Endothelial cell of umbilical vein (primary cell): ENCODE results near the gene AGPAT1.

Experiments used
- CTCF ChIP-seq, 2 donors: IDR thresholded peaks; 1 replicate in 1 of 2; 2 replicates in 1 of 2; pipeline ENCODE4 v1.5.1; 2011; ENCODE audit warnings: low read length in 2 of 2, mild to moderate bottlenecking in 2 of 2, moderate library complexity in 2 of 2, control low read depth in 1 of 2, inconsistent platforms in 1 of 2, low read depth in 1 of 2; ENCODE audit not compliant: insufficient read depth in 1 of 2; ENCODE audit errors: extremely low read depth in 1 of 2
- EZH2 ChIP-seq: IDR thresholded peaks from 2 replicates; pipeline ENCODE4 v1.6.1; 2012; ENCODE audit warnings: borderline replicate concordance, low read depth, mild to moderate bottlenecking, moderate library complexity, low read length, inconsistent platforms; ENCODE audit not compliant: severe bottlenecking
- FOS ChIP-seq: IDR thresholded peaks from 2 replicates; pipeline ENCODE4 v1.6.1; 2011; ENCODE audit warnings: mild to moderate bottlenecking, low read length, moderate library complexity, borderline replicate concordance; ENCODE audit not compliant: insufficient read depth
- GATA2 ChIP-seq: IDR thresholded peaks from 2 replicates; pipeline ENCODE4 v1.7.0; 2011; ENCODE audit warnings: low read depth, mild to moderate bottlenecking, moderate library complexity, mixed read lengths, low read length; ENCODE audit not compliant: insufficient read length, insufficient read depth
- JUN ChIP-seq: IDR thresholded peaks from 2 replicates; pipeline ENCODE4 v1.6.1; 2011; ENCODE audit warnings: borderline replicate concordance, low read depth; ENCODE audit not compliant: insufficient read length, insufficient read depth
- MAX ChIP-seq: IDR thresholded peaks from 2 replicates; pipeline ENCODE4 v1.6.1; 2011; ENCODE audit not compliant: insufficient read depth, insufficient read length
- MYC ChIP-seq: IDR thresholded peaks from one replicate; pipeline ENCODE4 v1.6.1; 2011; ENCODE audit warnings: mild to moderate bottlenecking, low read depth, low read length
- POLR2A ChIP-seq: IDR thresholded peaks from 2 replicates; pipeline ENCODE4 v1.6.1; 2012; ENCODE audit warnings: low read depth, mild to moderate bottlenecking, control low read depth, low read length
- POLR2AphosphoS5 ChIP-seq: IDR thresholded peaks from 2 replicates; pipeline ENCODE4 v1.6.1; 2012; ENCODE audit warnings: low read depth, mild to moderate bottlenecking, control low read depth, low read length, moderate library complexity; ENCODE audit not compliant: insufficient read depth

- TF ChIP-seq MYC (no peak), POLR2A (no peak), CTCF (IDR thresholded peaks at IDR 0.05; ENCODE audit: extremely low read depth in 1 of 2, insufficient read depth in 1 of 2, low read depth in 1 of 2, low read length in 2 of 2) (no peak), POLR2AphosphoS5 (no peak), JUN (no peak), EZH2 (no peak), MAX (no peak), FOS (no peak), GATA2 (no peak)
Measured at GRCh38 chr6:32189069-32189741, 13.3 kb upstream of the AGPAT1 start.
